ENCODE measurements around the gene HERC2. TPM values are rescaled to one million over a fixed set of nuclear protein-coding genes. Genes with fewer than 3 reads are reported as not detected.
"Not testable (repeated sequence)": the region's sequence is repeated elsewhere in the genome, so short reads cannot be mapped to it uniquely, and the experiment has no call there.

The HERC2 gene
- total RNA-seq, 4 donors from 2014 or later, result 14.1 to 98.3 (median 58.6) TPM

- no peak for DNase-seq
- H3K4me1 ChIP-seq, result no peaks in the 10 kb centered on the region
- intact Hi-C loops (cut with DNase I; ENCODE audit: low total_unique reads), result no loop called here
- no peaks in the 10 kb centered on the region for H3K36me3 ChIP-seq
- H3K4me3 ChIP-seq, result no peak overlapping the region
- no peak overlapping the region for H3K27ac ChIP-seq
- no peaks in the 10 kb centered on the region for H3K27me3 ChIP-seq
- H3K9me3 ChIP-seq, result no peaks in the 10 kb centered on the region
- TF ChIP-seq CTCF (IDR thresholded peaks at IDR 0.05) (no peak), POLR2A (IDR thresholded peaks at IDR 0.05) (no peak)
Measured at GRCh38 chr15:28164876-28165275, 157.1 kb downstream of the HERC2 start.

DNA sequence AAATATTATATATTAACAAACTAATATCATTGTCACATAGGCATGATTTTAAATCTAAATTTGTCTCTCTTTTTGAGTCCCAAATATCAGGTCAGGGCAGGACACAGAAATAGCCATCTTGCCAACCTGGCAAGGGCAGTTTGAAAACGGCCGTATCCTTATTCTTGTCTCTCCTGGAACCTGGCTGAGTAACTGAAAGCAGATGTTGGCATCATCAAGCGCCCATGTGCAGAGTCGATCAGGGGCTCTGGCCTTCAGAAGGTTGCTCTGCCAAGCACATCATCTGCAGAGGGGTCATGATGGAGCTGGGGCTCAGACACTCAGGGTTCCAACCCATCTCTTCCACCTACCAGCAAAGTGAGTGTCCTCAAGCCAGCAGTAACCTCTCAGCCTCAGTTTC is 167.7 kb downstream of the HERC2 start:
- no peak for TF ChIP-seq POLR2A (IDR thresholded peaks at IDR 0.05)
- no peak overlapping the region for H3K27ac ChIP-seq
- no peak for DNase-seq
- no peaks in the 10 kb centered on the region for H3K4me1 ChIP-seq
- intact Hi-C loops (cut with DNase I; ENCODE audit: low total_unique reads), result no loop called here
- no peaks in the 10 kb centered on the region for H3K27me3 ChIP-seq
- H3K36me3 ChIP-seq, result no peaks in the 10 kb centered on the region
- H3K9me3 ChIP-seq, result no peaks in the 10 kb centered on the region
- H3K4me3 ChIP-seq, result no peak overlapping the region

- Histone ChIP-seq H3K27ac (no peak overlapping the region), H3K27me3 (no peaks in the 10 kb centered on the region), H3K4me3 (no peak overlapping the region), H3K9me3 (no peaks in the 10 kb centered on the region), H3K4me1 (no peaks in the 10 kb centered on the region), H3K36me3 (no peaks in the 10 kb centered on the region)
- intact Hi-C loops (cut with DNase I; ENCODE audit: low total_unique reads), result no loop called here
- DNase-seq, result no peak
- TF ChIP-seq CTCF (IDR thresholded peaks at IDR 0.05), result no peak
- no peak for TF ChIP-seq POLR2A (IDR thresholded peaks at IDR 0.05)
Measured at GRCh38 chr15:28153492-28154119, 168.4 kb downstream of the HERC2 start.

DNA sequence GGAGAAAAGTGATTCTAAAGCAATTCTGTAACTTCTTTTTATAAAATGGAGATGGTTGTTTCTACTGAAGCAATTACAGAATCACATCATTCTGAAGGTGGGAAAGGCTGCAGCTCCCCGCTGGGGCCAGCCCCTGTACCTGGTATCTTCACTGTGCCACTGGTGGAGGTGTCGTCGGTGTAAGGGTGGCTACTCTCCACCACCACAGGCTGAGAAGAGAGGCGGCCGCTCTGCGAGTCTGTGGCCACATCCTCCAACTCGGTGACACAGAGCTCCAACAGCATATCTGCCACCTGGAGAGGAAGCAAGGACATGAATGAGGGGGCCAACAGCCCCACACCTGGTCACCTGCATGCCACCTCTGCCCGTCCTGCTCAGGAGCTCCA is 169.4 kb downstream of the HERC2 start:
- H3K27me3 ChIP-seq; intact Hi-C loops (cut with DNase I; ENCODE audit: low total_unique reads); H3K36me3 ChIP-seq; DNase-seq; H3K4me3 ChIP-seq; H3K9me3 ChIP-seq; H3K27ac ChIP-seq; H3K4me1 ChIP-seq: not testable (repeated sequence)

DNA sequence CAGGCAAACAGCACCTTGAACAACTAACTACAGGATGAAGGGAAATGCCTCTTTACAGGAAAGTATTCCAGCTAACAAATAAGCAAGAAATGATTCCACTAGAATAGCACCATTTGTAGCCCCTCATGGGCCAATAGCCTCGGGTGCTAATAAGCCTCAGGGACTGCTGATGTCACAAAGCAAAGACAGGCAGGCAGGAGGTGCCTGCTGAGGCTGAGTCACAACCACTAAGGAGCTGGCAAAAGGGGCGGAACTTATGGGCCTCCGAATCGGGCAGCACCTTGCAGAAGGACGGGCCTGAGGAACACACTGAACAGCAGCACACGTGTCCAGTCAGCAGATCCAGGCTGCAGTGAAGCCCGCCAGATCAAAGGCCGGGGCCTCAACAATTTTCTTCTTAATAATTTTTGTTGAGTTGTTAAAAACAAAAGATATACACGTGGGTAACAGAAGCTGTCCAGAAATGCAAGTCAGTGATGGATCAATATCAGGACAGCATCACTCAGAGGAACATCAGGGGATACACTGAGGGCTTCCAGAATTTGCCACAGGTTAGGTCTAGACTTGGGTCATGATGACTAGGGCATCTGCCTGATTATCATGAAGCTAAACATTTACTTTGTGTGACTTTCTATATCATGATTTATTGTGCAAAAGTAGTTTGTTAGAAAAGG is 170.0 kb downstream of the HERC2 start:
- intact Hi-C loops (cut with DNase I; ENCODE audit: low total_unique reads); H3K27me3 ChIP-seq; H3K4me1 ChIP-seq; H3K36me3 ChIP-seq; DNase-seq; H3K27ac ChIP-seq; H3K4me3 ChIP-seq; H3K9me3 ChIP-seq: not testable (repeated sequence)

DNA sequence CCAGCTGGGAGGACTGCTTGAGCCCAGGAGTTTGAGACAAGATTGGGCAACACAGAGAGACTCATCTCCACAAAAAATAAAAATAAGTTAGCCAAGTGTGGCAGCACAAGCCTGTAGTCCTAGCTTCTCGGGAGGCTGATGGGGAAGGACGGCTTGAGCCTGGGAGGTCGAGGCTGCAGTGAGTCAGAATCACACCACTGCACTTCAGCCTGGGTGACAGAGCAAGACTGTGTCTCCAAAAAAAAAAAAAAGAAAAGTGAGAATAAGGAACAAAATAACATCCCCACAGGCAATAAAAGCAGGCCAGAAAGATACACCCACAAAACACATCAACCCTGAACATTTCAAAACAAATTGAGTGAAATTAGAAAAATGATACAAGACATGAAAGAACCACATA is 174.2 kb downstream of the HERC2 start:
- no peak overlapping the region for H3K4me3 ChIP-seq
- H3K9me3 ChIP-seq, result no peaks in the 10 kb centered on the region
- H3K36me3 ChIP-seq, result no peaks in the 10 kb centered on the region
- no peaks in the 10 kb centered on the region for H3K27me3 ChIP-seq
- intact Hi-C loops (cut with DNase I; ENCODE audit: low total_unique reads), result no loop called here
- no peak overlapping the region for H3K27ac ChIP-seq
- DNase-seq, result no peak
- TF ChIP-seq CTCF (IDR thresholded peaks at IDR 0.05) (no peak), POLR2A (IDR thresholded peaks at IDR 0.05) (no peak)
- H3K4me1 ChIP-seq, result no peaks in the 10 kb centered on the region

DNA sequence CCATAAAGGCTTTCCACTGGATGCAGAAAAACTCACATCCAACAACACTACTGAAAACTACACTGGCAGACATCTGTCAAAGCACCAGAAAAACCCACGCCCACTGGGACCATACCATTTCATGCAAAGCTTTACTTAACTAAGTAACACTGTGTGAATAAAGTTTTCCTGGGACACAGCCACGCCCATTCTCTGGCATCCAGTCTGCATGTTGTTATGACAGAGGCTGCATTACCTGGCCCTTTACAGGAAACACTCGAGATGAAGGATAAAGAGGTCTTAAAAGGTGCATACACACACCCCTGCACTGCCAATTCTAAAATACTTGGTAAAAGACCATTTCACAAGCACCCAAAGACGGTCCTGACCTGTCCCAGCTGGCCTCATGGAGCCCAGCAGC is 176.6 kb downstream of the HERC2 start:
- H3K9me3 ChIP-seq; DNase-seq; H3K4me3 ChIP-seq; H3K4me1 ChIP-seq; intact Hi-C loops (cut with DNase I; ENCODE audit: low total_unique reads); H3K36me3 ChIP-seq; H3K27ac ChIP-seq; H3K27me3 ChIP-seq: not testable (repeated sequence)

All from uterus (tissue), 4 donors.